Transverse colon (tissue), 4 donors: Measurements from ENCODE around the gene RPTOR.

Experiments used
- CTCF ChIP-seq, 5 experiments: fragments of 200-600 bp in 3 of 5; fragments of 450-650 bp in 2 of 5; sonication (generic) in 3 of 5; IDR thresholded peaks; 1 replicate in 2 of 5; 2 replicates in 3 of 5; pipeline ENCODE4 v1.5.1; 2016 to 2017; ENCODE audit warnings: antibody characterized with exemption in 5 of 5, inconsistent platforms in 3 of 5, mild to moderate bottlenecking in 2 of 5, moderate library complexity in 1 of 5
- POLR2AphosphoS5 ChIP-seq, 3 donors: sonication (generic); formaldehyde crosslinking; IDR thresholded peaks; one replicate each; pipeline ENCODE4 v1.6.1; 2016; ENCODE audit warnings: antibody characterized with exemption in 3 of 3

- TF ChIP-seq CTCF (IDR thresholded peaks at IDR 0.05) (no peak), POLR2AphosphoS5 (IDR thresholded peaks at IDR 0.05) (no peak)
Observed at GRCh38 chr17:80884811-80885210, 340.2 kb downstream of the RPTOR start.
